HepG2 (cell line): ENCODE data around the gene RFC1. TPM values are rescaled to one million over a fixed set of nuclear protein-coding genes. Genes with fewer than 3 reads are reported as not detected.
A peak's percentile ranks its signal among the peaks of the same experiment; 100 is the strongest.

Experiments
- ARNT ChIP-seq: fragments of 450-650 bp; IDR thresholded peaks from 2 replicates; pipeline ENCODE4 v1.6.1; 2017
- CHD4 ChIP-seq: fragments of 200-600 bp; sonication (generic); IDR thresholded peaks from 2 replicates; pipeline ENCODE4 v1.7.0; 2017; ENCODE audit warnings: mild to moderate bottlenecking, low read length, borderline replicate concordance
- EZH2 ChIP-seq: conservative IDR thresholded peaks from 2 replicates; pipeline ENCODE4 v1.6.1; 2012; ENCODE audit warnings: mild to moderate bottlenecking, low read depth, low read length, moderate library complexity
- GRHL1 ChIP-seq: sonication (generic); formaldehyde crosslinking; conservative IDR thresholded peaks from 2 replicates; pipeline ENCODE4 v1.8.0; 2022; ENCODE audit warnings: missing genetic modification reagents
- HES4 ChIP-seq: sonication (generic); formaldehyde crosslinking; IDR thresholded peaks from 2 replicates; pipeline ENCODE4 v1.9.0; 2021; ENCODE audit warnings: mild to moderate bottlenecking, missing genetic modification reagents, borderline replicate concordance
- KDM4B ChIP-seq: sonication (generic); formaldehyde crosslinking; IDR thresholded peaks from 2 replicates; pipeline ENCODE4 v1.4.0; 2020; ENCODE audit warnings: missing genetic modification reagents
- NBN ChIP-seq: fragments of 450-650 bp; conservative IDR thresholded peaks from 2 replicates; pipeline ENCODE4 v1.6.1; 2017
- PAXIP1 ChIP-seq: sonication (generic); formaldehyde crosslinking; conservative IDR thresholded peaks from 2 replicates; pipeline ENCODE4 v1.4.0; 2020; ENCODE audit warnings: mild to moderate bottlenecking, missing genetic modification reagents, moderate library complexity
- RXRB ChIP-seq: IDR thresholded peaks from 2 replicates; pipeline ENCODE4 v1.6.1; 2016; ENCODE audit warnings: borderline replicate concordance, missing genetic modification reagents, missing compliant biosample characterization
- SMC3 ChIP-seq: IDR thresholded peaks from 2 replicates; pipeline ENCODE4 v1.6.1; 2011; ENCODE audit warnings: low read length, improper control_type of control experiment
- ZNF235 ChIP-seq: sonication (generic); formaldehyde crosslinking; IDR thresholded peaks from 2 replicates; pipeline ENCODE4 v1.8.1; 2023; ENCODE audit warnings: mild to moderate bottlenecking, missing genetic modification reagents, borderline replicate concordance
- polyA plus RNA-seq, 8 experiments: library from polyadenylated mRNA; depleted of rRNA in 3 of 8; stranded (reverse) in 7 of 8; unstranded in 1 of 8; fragments of >200 nt; fragmentation: Illumina TruSeq in 4 of 8; extraction: Trizol in 4 of 8; gene quantifications; 2 replicates each; pipeline versions ENCODE4 v1.2.1 to v1.2.3, GENCODE V29; 2011 to 2016; ENCODE audit warnings: low read depth in 4 of 8, missing spikeins in 1 of 8, mixed read lengths in 1 of 8; ENCODE audit not compliant: insufficient read depth in 1 of 8
- total RNA-seq, 5 experiments: library from RNA; depleted of rRNA; stranded (reverse); fragments of >200 nt; fragmentation: Illumina TruSeq; extraction: Trizol; gene quantifications; 2 replicates each; pipeline ENCODE4 v1.2.3, GENCODE V29; 2016; ENCODE audit warnings: low read depth in 1 of 5
- TF ChIP-seq, protein P1 (sequence below): sonication (generic); formaldehyde crosslinking; IDR thresholded peaks from 2 replicates; pipeline ENCODE4 v1.4.0; 2020; ENCODE audit warnings: low read depth, missing genetic modification reagents
- TF ChIP-seq, protein P2 (sequence below): sonication (generic); formaldehyde crosslinking; IDR thresholded peaks from 2 replicates; pipeline ENCODE4 v1.8.0; 2022; ENCODE audit warnings: mild to moderate bottlenecking, missing genetic modification reagents, moderate library complexity

The RFC1 gene
- total and polyA plus RNA-seq, 2 of the 13 experiments (the other 11 are each of a cell fraction or from before 2014, with no cell fraction given) = 15.9 to 78.8 TPM

DNA sequence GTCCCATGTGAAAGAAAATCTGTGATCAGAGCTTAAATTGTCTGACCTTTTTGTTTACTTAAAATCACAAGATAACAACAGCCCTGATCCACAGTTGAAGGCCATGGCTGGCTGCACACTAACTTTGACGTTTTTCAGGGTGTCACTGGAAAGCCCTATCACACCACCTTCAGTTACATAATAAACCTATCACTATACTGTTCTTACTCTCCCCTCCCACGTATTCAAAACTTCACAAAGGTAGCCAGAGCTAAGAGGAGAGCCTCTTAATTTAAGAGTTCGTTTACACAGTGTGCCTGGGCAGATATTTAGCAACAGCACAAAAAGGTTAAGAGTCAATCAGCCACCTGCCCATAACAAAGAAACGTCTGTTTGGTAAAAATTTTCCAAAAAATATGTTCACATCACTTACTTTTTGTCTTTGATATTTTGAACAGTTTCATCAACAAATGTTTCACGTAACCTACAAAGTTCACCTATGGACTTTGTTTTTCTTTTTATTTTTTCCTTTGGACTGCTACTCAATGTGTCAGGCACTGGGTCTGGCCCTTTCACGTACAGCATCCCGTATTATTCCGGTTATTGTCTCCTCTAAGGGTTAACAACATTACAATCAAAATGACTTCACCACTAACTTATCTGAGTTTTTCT is 25.0 kb downstream of the RFC1 start (continued):
- TF ChIP-seq CHD4 = peak; percentile 71; the same call in 1 of the 2 replicates
- peak; percentile 85 for TF ChIP-seq RXRB (CRISPR knock-in tag)
- peak; percentile 95 for TF ChIP-seq PAXIP1 (CRISPR knock-in tag)
- TF ChIP-seq, protein P1, sequence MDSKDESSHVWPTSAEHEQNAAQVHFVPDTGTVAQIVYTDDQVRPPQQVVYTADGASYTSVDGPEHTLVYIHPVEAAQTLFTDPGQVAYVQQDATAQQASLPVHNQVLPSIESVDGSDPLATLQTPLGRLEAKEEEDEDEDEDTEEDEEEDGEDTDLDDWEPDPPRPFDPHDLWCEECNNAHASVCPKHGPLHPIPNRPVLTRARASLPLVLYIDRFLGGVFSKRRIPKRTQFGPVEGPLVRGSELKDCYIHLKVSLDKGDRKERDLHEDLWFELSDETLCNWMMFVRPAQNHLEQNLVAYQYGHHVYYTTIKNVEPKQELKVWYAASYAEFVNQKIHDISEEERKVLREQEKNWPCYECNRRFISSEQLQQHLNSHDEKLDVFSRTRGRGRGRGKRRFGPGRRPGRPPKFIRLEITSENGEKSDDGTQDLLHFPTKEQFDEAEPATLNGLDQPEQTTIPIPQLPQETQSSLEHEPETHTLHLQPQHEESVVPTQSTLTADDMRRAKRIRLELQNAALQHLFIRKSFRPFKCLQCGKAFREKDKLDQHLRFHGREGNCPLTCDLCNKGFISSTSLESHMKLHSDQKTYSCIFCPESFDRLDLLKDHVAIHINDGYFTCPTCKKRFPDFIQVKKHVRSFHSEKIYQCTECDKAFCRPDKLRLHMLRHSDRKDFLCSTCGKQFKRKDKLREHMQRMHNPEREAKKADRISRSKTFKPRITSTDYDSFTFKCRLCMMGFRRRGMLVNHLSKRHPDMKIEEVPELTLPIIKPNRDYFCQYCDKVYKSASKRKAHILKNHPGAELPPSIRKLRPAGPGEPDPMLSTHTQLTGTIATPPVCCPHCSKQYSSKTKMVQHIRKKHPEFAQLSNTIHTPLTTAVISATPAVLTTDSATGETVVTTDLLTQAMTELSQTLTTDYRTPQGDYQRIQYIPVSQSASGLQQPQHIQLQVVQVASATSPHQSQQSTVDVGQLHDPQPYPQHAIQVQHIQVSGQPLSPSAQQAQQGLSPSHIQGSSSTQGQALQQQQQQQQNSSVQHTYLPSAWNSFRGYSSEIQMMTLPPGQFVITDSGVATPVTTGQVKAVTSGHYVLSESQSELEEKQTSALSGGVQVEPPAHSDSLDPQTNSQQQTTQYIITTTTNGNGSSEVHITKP (CRISPR knock-in tag) = no peak
- TF ChIP-seq HES4 (CRISPR knock-in tag) = no peak
- TF ChIP-seq SMC3 = no peak
- no peak for TF ChIP-seq ZNF235
- TF ChIP-seq GRHL1 (CRISPR knock-in tag) = no peak
- TF ChIP-seq NBN = no peak
- TF ChIP-seq KDM4B (CRISPR knock-in tag) = no peak
- TF ChIP-seq EZH2 = no peak
- TF ChIP-seq, protein P2, sequence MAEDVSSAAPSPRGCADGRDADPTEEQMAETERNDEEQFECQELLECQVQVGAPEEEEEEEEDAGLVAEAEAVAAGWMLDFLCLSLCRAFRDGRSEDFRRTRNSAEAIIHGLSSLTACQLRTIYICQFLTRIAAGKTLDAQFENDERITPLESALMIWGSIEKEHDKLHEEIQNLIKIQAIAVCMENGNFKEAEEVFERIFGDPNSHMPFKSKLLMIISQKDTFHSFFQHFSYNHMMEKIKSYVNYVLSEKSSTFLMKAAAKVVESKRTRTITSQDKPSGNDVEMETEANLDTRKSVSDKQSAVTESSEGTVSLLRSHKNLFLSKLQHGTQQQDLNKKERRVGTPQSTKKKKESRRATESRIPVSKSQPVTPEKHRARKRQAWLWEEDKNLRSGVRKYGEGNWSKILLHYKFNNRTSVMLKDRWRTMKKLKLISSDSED (CRISPR knock-in tag) = no peak
- TF ChIP-seq ARNT = no peak
